AG10803 (cell line): ENCODE data around the gene NANOS2.

Experiments
- DNase-seq: peaks from one replicate; pipeline ENCODE4 v3.0.0; 2010; ENCODE audit warnings: low read depth
- H3K4me3 ChIP-seq: 2 replicates; pipeline ENCODE4 v1.5.1; 2011; ENCODE audit warnings: mild to moderate bottlenecking, low read length, control low read depth
- TF ChIP-seq, protein P1 (sequence below): conservative IDR thresholded peaks from 2 replicates; pipeline ENCODE4 v1.5.1; 2011; ENCODE audit warnings: mild to moderate bottlenecking, low read length, control low read depth, inconsistent platforms

NANOS2 gene

GRCh38 chr19:45883881-45884681 is 30.5 kb downstream of the NANOS2 start:
- peak overlapping the region; percentile 33 for H3K4me3 ChIP-seq
- TF ChIP-seq, protein P1, sequence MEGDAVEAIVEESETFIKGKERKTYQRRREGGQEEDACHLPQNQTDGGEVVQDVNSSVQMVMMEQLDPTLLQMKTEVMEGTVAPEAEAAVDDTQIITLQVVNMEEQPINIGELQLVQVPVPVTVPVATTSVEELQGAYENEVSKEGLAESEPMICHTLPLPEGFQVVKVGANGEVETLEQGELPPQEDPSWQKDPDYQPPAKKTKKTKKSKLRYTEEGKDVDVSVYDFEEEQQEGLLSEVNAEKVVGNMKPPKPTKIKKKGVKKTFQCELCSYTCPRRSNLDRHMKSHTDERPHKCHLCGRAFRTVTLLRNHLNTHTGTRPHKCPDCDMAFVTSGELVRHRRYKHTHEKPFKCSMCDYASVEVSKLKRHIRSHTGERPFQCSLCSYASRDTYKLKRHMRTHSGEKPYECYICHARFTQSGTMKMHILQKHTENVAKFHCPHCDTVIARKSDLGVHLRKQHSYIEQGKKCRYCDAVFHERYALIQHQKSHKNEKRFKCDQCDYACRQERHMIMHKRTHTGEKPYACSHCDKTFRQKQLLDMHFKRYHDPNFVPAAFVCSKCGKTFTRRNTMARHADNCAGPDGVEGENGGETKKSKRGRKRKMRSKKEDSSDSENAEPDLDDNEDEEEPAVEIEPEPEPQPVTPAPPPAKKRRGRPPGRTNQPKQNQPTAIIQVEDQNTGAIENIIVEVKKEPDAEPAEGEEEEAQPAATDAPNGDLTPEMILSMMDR, result no peak
- DNase-seq, result no peak

GRCh38 chr19:45883586-45883880 is 31.0 kb downstream of the NANOS2 start:
- peak overlapping the region; percentile 33 for H3K4me3 ChIP-seq
- DNase-seq, result no peak
- TF ChIP-seq, protein P1, result no peak

DNA sequence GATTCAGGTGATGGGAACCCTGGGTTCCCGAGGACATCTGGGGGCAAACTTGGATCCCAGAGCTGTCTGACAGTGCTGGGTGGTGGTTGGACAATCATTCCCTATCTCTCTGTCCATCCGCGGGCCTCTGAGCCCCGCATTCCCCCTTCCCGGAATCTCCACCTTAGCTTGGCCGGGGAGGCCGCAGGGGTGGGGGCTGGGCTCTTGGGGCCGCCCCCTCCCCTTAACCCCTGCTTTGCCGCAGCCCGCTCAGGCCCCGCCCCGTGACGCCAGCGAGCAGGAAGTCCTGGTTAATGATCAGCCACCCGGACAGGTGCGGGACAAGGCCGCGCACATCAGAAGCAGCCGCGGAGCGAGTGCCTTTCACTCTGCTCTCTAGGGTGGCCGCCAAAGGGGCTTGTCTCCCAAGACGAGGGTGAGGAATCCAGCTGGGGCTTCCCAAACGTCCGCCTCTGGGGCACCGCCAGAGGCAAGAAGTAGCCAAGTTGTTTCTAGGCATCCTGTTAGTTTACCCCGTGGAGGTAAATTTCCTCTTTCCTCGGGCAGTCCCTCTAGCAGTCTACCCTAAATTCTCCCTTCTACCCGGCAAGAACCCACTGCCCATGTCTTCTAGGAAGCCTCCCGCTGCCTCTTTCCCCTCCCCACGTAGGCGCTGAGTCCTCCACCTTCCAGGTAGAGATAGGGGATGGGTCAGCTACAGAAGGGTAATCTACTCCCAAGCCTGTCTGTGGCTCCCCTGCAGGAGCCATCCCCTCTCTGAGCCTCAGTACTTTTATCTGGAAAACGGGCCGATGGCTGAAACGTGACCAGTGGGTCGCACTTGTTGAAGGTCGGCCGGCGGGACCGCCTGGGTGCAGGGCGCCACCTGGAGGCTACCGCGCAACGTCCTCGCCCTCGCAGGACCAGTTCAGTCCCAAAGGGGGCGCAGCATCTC is 31.7 kb downstream of the NANOS2 start:
- DNase-seq, result peak; percentile 83
- H3K4me3 ChIP-seq, result peak overlapping the region; percentile 38
- TF ChIP-seq, protein P1, result peak; percentile 98

GRCh38 chr19:45881909-45882528 is 32.6 kb downstream of the NANOS2 start:
- no peak overlapping the region for H3K4me3 ChIP-seq
- TF ChIP-seq, protein P1, result no peak

DNA sequence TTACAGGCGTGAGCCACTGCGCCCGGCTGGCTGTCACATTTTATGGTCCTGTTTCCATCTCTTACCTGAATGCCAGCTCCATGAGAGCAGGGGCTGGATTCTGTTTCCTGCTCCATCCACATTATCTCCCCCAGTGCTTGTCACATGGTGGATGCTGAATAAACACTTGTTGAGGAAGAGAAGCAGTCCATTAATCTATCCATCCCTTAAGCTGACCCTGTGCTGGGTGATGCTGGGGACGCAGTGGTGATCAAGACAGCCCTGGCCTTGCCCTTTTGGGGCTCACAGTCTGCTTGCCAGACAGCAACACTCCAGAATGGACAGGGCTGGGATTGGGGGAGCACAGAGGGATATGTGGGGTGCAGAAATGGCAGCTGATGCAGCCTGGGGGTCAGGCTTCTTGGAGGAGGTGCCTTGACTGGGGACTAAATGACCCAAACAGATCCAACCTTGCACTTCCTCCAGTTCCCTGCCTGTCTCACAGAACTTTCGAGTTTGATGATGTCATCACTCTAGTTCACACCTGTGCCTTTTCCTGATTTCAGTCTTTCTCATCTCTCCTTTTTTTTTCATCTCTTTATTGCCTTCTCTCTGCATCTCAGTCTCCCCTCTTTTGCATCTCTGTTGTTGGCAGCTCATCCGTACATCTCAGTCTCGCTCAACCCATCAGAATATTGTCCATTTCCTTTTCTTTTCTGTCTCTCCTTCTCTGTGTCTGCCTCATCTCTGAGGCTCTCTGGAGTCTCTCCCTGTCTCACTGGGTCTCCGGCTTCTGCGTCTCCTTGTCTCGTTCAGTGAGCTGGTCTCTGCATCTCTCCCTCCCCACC is 33.3 kb downstream of the NANOS2 start:
- TF ChIP-seq, protein P1, result no peak
- DNase-seq, result no peak
- no peak overlapping the region for H3K4me3 ChIP-seq

More at GRCh38 chr19:45881909-45882528, 32.6 kb downstream of the NANOS2 start:
- no peak for DNase-seq

DNA sequence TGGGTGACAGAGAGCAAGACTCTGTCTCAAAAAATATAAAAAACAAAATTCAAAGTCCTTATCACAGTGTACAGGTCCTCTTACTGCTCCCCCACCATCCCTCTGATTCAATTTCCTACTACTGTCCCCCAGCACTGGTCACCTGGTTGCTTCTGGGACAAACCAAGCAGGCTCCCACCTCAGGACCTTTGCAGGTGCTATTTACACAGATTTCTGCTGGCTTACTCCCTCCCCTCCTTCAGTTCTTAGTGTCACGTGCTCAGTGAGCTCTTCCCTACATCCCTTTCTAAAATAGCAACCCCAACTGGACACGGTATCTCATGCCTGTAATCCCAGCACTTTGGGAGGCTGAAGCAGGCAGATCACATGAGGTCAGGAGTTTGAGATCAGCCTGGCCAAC is 34.6 kb downstream of the NANOS2 start:
- TF ChIP-seq, protein P1, result no peak
- DNase-seq, result no peak
- no peak overlapping the region for H3K4me3 ChIP-seq
